Measurements from ENCODE around the gene TOLLIP.

Gene TOLLIP

DNA sequence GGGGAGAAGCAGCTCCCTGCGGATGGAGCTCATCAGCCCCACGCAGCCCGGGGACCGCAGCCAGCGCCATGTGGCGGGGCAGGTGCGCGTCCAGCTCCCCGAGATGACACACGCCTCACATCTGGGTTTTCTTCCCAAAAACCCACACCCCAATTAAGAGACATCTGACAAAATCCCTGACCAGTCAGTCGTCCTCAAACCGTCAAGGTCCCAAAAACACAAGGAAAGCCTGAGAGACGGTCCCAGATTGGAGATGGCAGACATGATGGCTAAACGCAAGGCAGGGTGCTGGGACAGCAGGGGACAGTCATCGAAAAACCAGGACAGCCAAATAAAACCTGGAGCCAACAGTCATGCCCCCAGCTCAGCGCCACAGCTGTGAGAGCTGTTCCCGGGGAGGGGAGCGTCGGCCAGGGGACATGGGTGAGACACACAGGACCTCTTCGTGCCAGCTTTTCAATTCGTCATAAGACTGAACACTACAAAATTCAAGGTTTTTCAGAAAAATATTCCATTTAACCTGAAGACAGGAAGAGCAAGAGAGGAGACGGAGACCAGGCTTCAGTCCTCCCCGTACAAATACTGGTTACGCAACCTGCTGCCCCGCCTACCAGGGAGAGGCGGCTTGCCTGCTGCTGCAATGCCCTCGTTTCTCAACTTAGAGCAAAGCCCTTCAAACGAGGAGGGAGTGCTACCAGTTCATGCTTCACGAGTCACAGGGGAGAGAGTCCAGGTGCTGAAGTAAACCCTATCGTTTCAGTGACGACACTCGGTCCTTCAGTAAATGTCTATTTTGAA, 10.5 kb downstream of the TOLLIP start:
- DNase-seq (ENCODE audit: low read depth): no peak

DNA sequence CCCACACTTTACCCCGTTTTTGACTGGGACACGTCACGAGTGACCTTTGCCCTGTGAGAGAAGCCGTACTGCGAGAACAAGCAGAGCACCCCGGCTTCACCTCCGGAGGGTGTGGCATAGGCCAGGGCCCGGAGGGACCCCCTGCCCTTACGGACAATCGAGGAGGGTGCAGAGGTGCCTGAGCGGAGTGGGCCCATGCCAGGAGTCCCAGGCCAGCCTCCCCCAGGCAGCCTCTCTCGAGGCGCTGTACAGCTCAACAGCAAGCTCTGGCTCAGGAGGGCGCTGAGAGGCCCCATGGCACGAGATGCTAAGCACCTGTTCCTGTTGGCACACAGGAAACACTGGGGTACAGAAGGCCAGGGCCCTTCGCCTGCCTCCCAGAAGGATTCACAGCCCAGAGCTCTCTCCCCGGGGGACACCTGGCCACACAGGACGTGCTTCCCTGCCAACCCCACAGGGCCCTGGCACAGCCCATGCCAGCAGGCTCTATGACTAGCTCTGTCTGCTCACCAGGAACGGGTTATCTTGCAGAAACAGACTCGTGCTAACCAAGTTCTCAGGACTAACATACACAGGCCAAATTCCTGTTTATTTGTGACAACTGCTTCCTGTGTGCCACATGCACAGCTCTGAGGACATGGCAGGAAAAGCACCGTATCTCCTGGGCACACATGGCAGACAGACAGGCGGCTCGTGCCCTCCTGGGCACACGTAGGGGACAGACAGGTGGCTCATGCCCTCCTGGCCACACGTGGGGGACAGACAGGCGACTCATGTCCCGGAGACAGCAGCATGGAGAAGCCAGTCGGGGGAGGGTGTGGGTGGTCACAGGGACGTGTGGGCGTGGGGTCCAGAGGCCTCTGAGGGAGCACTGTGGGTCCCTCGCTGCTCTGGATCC, 11.6 kb downstream of the TOLLIP start:
- no peak for DNase-seq (ENCODE audit: low read depth)

DNA sequence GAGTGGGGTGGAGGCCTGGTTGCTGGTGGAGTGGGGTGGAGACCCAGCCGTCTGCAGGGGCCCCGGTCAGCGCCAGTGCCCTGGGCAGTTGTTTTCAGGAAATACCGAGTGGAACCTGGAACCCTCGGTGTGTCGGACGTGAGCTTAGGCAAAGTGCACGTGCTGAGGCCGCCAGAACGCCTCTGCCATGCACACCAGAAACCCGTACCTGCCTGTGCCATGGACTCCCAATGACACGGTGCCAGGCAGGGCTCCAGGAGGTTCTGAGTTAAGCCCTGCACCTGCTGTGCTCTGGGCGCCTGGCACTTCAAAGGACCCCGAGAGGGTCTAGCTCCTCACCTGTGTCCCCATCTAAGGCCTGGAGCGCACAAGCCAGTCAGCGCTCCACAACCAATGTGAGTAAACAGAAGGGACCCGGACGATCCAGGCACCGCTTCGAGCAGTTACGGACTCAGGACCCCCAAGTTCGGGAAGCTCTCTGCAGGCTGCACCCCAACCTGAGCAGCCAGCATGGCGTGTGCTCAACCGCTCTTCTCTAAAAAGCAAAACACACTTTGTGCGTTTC, 12.3 kb downstream of the TOLLIP start:
- DNase-seq (ENCODE audit: low read depth): no peak

DNA sequence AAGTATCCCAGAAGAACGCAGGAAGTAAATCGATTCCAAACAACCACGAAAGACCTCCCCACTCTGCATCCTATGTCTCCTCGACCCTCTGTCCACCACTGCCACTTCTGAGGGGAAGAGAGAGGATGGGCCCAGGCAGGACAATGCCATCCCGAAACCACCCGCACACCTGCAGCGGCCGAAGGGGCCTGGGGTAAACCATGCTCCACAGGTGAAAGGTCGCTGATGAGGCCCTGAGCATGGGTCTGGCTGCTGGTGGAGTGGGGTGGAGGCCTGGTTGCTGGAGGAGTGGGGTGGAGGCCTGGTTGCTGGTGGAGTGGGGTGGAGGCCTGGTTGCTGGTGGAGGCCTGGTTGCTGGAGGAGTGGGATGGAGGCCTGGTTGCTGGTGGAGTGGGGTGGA, 13.1 kb downstream of the TOLLIP start:
- DNase-seq (ENCODE audit: low read depth): no peak

DNA sequence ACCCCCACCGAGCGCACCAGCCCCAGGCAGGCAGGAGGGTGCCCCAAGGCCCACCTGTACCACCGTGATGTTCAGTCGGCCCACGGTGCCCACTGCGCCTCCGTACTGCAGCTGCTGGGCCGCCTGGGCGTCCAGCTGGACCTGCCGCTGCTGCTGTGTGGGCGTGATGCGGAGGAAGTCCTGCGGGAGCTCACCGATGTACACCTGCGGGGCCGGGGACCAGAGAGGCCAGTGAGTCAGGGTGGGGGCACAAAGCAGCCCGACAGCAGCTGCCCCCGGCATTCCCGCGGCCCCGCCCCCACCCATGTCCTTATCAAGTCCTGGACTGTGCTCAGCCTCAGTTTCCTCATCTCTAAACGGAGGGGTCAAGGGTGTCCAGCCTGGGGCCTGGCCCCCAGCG, 13.8 kb downstream of the TOLLIP start:
- DNase-seq (ENCODE audit: low read depth): no peak

DNA sequence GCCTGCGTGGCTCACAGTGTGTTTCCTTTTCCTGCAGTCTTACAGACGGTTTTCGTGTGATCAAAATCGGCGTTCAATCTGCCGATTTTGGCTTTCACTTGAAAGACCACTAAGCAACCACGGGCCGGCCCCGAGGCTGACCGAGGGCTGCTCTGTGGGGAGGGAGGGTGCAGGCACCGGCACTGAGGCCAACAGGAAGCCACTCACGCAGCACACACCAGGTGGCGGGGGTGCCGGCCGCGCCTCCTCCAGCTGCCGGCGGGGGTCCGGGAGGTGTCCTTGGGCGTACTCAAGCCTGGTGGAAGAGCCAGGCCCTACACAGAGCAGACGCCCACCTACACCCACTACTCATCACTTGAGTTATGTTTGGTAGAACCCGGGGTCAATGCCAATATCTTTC, 14.3 kb downstream of the TOLLIP start:
- no peak for DNase-seq (ENCODE audit: low read depth)

DNA sequence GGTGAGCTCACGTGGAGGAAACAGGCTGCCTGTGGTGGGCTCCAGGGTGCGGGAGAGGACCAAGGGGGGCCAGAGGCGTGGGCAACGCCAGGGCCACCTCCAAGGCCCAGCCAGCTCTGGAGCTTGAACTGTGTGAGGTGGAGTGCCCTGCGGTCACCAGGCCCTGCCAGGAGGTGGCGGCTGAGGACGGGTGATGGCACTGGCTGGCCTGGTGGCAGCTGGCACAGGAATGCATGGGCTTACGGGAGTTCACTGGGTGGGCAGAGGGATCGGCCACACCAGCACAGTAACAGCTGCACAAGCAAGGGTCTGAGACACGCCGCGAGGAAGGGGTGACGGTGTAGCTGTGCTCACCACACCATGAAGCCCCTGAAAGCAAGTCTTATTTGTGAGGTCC, 15.8 kb downstream of the TOLLIP start:
- DNase-seq (ENCODE audit: low read depth): no peak

DNA sequence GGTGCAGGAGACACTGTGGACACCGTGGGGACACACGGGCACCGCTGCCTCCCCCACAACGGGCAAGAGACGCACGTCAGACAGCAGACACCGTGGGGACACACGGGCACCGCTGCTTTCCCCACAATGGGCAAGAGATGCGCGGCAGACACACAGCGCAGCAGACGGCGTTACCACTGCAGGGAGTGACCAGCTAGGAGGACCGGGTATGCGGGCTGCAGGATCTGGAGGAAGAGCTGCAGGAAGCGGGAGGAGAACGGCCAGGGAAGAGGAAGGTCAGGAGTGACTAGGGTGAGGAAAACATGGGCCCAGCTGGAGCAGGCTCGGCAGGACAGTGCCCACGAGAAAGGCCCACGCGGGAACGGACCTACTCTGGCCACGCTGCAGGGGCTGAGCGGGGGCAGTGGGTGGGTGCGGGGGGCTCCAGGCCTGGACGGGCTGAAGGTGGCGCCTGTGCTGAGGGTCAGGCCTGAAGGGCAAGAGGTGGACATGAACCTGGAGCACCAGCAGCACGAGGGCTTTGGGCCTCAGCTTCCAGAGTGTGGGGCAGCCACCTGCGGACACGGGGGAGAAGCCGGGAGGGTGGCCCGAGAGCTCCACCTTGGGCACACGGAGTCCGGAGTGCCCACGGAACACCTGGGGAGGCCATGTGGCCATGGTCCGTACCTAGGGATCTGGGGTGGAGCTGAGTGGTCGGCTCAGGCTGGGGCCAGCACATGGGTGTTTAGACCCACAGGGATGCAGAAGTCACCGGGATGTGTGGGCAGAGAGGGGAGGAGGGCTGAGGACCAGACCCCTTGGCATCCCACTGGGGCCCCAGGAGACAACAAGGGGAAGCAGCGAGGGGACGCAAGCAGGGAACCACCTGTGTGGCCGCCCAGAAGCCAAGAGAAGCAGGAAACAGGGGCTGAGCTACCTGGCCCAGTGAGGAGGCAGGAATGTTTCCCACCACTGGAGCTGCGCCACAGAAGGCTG, 16.5 kb downstream of the TOLLIP start:
- DNase-seq (ENCODE audit: low read depth): no peak

DNA sequence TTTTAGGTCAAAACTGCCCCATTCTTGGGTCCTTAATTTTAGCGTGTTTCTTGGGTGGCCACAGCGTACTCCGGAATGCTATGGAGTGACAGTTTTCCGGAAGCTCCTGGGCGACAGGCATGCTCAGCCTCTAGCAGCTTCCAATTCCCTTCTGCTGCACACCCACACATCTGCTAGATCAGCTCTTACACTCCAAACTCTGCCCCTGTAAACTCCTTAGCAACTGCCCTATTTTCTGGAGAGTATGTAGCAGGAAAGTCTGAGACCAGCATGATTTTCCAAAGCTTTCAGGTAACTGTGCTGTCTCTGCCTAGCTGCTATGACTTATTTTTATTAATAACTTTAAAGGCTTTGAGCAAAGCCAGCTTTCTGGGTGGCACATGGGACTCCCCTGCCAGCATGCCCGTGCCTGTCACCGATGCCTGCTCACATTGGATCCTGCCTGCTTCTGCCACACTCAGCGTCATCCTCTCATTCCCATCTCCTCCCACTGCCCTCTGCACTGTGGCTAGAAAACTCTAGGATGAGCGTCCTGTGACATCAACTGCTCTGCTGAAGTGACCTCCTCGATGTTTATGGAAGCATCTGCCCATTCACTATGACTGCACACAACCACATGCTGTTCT, 17.3 kb downstream of the TOLLIP start:
- no peak for DNase-seq (ENCODE audit: low read depth)

DNA sequence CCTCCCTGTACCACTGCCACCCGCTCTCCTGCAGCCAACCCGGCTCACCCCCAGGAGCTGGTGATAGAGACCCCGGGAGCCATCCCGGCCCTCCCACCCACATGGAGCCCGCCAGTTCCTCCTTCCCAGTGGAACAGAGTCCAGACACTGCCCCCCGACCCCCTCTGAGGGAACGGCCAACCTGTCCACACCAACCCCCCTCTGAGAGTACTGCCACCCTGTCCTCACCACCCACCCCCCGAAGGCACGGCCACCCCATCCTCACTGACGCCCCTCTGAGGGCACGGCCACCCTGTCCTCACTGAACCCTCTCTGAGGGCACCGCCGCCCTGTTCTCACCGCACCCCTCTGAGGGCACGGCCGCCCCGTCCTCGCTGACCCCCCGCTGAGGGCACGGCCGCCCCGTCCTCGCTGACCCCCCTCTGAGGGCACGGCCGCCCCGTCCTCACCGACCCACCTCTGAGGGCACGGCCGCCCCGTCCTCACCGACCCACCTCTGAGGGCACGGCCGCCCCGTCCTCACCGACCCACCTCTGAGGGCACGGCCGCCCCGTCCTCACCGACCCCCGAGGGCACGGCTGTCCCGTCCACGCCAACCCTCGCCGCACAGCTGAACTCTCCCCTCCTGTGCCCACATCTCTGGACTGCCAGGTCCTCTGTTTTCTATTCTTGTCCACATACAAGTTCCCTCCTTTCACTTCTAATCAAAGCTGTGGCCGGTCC, 18.0 kb downstream of the TOLLIP start:
- no peak for DNase-seq (ENCODE audit: low read depth)

DNA sequence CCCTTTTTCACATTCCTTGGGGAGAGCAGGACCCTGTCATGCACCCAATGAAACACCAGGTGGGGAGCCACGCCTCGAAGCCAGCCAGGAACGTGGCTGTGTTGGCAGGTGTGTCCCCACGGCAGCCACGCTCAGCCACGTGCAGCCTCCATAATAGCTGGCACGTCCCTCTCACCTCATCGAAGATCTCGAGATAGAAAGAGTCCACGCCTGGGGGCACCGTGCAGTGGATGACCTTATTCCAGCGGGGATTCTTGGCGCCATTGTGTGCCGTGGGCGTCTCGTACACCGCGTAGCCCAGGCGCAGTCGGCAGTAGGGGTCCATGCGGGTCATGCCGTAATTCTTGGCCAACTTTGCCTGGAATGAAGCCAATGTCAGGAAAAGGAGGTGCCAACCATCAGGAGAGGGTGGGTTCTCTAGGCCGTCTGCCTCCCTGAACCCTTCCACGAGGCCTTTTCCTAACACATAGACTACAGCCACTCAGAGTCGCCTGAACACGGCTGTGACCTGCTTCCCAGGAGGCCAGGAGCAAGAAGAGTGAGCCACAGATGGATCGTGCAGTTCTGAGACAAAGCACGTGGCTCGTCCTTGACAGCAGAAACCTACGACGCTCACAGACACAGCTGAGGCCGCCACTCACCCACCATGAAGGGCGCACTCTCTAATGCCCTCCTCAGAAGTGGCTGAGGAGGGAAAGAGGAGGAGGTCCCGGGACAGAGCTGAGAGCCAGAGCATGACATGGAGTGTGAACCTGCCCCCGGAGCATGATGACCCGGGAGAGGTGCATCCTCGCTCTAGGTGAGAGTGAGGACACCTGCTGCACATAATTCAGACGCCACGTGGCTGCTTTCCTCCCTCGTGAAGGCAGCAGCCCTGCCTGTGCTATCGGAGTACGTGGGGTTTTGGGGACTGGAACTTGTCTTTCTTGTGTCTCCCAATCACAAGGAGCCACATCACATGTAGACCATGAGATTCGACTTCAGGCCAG, 19.1 kb downstream of the TOLLIP start:
- DNase-seq (ENCODE audit: low read depth): no peak

DNA sequence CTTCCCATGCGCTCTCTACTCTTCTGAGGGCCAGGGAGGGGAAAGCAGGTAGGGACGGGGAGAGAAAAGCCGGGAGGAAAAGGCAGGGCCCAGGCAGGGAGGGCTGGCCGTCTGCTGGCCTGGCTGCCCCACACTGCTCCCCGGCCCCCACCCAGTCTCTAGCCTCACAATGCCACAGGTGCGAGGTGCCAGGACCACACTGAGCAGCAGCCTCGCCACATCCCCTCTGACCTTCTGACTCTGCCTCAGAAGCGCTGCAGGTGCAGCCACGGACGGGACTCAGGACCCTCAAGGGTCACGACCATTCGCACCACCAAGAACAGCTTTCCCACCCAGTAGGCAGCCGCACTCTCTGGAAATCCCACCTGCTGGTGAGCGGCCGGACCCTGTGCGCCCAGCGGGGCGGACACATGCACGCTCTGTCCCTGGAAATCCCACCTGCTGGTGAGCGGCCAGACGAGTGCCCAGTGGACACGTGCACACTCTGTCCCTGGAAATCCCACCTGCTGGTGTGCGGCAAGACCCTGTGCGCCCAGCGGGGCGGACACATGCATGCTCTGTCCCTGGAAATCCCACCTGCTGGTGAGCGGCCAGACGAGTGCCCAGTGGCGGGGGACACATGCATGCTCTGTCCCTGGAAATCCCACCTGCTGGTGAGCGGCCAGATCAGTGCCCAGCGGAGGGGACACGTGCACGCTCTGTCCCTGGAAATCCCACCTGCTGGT, 20.1 kb downstream of the TOLLIP start:
- DNase-seq (ENCODE audit: low read depth): no peak

DNA sequence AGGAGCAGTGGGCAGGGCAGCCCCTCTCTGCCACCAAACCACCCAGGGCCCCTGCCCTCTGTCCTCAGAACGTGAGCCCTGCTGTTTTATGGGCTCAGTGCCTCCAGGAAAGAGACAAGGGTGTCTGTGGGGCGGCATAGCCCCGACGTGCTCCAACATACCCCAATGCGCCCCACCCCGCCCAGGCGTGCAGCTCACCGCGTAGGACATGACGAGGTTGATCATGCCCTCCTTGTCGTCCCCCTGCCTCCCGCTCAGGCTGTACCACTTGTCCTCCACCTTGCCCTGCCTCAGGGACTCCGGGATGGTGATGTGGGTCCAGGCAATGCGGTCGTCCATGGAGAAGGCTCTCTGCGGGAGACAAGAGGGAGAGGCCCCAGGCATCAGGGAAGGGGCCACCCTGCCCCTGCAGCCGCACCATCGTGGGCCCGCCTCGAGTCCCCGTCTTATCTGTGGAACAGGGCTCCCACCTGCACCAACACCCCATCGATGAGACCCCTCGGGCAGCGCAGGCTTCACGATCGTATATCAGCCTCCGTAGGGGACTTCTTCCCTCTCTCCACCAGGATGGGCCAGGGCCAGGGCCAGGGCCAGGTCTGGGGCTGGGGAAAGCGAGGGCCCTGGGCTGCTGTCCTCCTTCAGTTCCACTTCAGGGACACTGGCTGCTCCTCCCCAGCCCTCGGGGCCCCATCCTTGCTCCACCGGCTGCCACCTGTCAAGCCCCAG, 20.8 kb downstream of the TOLLIP start:
- DNase-seq (ENCODE audit: low read depth): no peak

DNA sequence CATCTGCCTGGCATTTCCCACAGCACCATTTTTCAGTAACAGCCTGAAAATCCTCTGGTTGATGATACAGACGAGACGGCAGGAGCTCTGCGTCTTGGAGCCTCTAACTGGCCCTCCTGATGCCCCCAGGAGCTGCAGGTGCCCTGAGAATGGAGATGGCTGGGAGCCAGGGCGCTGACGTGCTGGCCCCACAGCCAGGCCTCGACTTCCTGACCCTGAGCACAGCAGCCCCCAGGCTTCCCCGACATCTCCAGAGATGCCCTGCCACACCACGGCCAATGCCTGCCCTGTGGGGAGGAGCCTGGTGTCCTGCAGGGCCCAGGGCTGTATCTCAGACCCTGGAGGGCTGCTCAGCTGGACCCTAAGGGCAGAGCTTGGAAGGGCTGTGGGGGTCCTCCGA, 21.5 kb downstream of the TOLLIP start:
- DNase-seq (ENCODE audit: low read depth): no peak

DNA sequence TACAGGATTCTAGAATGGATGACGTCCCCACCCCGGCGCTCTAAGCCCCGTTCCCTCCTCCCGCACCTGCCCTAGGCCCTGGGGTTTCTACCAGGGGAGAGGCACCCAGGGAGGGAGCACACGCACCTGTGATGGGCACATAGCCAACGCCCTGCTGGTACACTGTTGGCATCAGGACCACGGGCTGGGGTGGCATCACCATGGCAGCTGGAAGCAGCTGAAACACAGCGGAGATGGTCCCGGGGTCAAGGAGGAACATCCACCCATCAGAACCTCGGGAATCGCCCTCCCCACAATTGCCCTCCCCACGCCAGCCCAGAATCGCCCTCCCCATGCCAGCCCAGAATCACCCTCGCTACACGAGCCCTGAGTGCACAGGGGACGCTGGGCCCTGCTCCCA, 23.6 kb downstream of the TOLLIP start:
- no peak for DNase-seq (ENCODE audit: low read depth)

DNA sequence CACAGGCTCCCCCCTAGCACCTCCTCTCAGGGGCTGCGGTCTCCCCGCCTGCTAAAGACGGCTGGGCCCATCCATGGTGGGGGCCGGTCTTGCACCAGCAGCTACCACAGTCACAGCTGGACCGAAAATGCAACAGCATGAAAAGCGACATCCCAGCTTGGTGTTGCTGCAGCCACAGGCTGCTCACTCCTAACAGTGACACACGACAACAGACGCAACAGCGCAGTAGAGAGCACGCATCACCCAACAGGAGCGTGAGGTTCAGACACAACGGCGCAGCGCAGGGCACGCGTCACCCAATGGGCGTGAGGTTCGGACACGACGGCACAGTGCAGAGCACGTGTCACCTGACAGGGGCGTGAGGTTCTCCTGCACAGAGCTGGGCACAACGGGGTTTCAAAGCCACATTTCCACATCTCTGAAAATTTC, 24.1 kb downstream of the TOLLIP start:
- DNase-seq (ENCODE audit: low read depth): no peak

DNA sequence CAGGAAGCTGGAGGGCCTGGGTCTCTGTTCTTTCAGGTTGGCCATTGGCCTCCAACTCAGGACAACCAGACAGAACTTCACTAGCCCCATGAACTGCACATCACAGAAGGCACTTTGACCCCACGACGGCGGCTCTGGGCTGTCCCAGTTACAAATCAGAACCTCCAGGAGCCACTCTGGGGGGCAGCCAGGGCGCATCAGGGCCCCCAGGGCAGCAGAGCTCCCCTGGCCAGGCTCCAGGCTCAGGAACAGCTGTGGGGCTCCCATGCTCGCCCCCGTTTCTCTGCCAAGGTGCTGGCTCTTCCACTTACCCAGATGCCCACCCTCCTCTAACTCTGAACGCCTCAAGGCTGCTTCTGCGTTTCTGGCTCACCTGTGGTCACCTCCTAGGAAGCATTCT, 25.5 kb downstream of the TOLLIP start:
- DNase-seq (ENCODE audit: low read depth): no peak

DNA sequence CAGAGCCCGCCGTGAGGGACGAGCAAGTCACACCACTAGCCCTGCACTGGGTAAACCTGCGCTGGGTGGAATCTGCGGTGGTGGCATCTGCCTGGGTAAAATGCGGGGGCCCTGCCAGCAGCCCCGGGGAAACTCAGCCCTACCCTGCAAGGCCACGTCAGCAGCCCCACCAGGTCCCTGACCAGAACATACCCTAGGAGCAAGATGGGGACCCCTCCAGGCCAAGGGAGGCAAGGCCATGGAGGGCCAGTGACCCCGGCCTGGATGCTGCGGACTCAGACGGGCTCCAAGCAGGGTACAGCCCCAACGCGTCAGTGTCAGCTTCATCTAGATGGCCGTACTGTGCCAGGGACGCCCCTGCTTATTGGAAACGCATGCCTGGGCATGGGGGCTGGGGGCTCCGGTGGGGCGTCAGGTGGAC, 26.3 kb downstream of the TOLLIP start:
- DNase-seq (ENCODE audit: low read depth): no peak
